AML-193 (cell line): ENCODE results near the gene VAT1L.

Experiments
- DNase-seq, 2 experiments: peaks; one replicate each; lab custom pipeline; 2025; lab: John Stamatoyannopoulos, UW

Gene VAT1L

DNA sequence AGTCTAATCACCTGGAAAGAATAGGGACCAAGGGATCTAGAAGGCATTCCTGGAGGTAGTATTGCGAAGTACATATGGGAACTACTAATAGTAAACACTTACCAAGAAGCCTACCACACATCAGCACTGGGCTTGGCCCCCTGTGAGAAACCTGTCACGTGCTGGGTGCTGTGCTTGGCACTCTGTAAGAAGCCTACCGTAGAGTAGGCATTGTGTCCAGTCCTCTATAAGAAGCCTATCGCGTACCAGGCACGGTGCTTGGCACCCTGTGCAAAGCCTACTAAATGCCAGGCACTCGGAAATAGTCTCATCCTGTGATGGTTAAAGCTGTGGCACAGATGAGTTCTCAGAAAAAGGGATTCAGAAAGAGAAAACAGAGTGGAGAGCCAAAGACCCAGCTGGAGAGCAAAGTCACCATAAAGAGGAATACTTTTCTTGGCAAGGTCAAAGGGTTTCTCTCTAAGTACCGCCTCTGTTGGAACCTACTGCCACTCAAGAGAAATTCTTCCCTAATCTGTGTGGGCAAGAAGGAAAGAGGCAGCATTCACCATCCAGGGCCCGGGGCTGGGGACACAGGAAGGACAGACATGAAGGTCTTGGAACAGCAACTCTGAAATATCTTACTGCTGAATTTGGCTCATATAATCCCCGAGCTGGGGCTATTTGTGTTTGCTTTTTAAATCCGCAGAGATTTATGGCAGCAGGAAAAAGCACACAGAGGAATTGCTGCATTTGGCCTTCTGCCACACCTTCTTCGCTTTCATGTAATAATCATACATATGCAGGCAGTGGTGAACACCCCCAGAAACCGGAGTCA lies 81.8 kb downstream of the VAT1L start:
- DNase-seq = no peak

DNA sequence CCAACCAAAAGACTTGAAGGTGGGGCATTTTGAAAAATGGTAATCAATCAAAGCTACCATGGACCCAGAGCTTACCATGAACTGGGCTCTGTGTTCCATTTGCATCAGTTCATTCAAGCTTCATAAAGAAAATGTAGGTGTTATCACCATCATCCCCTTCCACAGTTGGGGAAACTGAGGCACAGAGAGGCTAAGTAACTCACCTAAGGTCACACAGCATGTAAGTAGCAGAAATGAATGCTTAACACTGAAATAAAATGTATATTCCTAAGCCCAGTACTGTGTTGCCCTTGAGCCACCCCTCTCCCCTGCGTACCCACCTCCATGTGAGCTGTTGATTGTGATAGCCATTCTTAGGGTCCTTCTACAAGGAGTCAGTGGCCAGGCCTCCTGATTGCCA lies 83.6 kb downstream of the VAT1L start:
- DNase-seq = no peak

DNA sequence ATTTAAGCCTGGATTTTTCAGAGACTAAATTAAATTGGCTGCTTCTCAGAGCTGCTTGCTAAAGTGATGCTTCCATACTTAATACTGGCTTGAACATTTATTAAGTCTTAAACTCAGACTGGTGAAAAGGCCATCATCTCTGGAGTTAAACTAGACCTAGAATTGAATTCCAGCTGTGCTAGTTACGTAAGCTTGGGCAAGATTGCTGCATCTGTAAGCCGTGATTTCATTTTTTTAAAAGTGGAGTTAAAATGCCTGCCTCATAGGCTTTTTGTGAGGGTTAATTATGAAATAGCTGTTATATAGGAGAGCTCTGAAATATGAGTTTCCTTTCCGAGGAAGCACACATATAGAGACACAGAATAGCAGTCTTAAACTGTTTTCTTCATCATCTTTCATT lies 84.7 kb downstream of the VAT1L start:
- no peak for DNase-seq

DNA sequence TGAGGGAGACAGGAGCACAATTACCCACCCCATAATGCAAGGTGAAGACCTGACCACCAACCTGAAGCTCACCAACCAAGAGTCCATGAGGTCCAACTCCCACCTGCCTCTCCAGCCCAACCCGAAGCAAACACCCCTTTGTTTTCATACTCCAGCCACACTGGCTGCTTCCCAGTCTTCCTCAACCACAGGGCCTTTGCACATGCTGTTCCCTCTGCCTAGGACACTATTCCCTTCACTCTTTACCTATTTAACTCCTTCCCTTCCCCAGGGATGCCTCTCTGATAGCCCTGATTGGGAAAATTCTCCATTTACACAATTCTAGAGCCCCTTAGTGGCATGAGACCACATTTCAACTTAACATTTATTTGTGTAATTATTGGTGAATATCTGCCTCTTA lies 86.0 kb downstream of the VAT1L start:
- no peak for DNase-seq

DNA sequence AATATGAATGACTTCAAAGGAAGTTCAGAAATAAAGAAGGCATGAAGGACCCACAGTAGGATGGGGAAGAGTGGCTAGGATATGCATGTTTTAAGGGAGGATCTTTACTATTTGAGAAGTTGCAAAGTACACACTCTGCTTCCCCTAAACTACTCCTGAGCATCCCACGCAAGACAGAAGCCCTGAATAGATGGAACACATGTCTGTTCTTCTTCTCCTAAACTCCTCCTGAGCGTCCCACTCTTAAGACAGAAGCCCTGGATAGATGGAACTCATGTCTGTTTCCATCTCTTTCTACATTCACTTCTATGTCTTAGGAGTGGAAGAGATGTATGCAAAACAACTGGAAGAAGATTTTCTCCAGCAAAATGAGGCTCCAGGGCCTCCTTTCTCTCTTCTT lies 88.4 kb downstream of the VAT1L start:
- DNase-seq = no peak

DNA sequence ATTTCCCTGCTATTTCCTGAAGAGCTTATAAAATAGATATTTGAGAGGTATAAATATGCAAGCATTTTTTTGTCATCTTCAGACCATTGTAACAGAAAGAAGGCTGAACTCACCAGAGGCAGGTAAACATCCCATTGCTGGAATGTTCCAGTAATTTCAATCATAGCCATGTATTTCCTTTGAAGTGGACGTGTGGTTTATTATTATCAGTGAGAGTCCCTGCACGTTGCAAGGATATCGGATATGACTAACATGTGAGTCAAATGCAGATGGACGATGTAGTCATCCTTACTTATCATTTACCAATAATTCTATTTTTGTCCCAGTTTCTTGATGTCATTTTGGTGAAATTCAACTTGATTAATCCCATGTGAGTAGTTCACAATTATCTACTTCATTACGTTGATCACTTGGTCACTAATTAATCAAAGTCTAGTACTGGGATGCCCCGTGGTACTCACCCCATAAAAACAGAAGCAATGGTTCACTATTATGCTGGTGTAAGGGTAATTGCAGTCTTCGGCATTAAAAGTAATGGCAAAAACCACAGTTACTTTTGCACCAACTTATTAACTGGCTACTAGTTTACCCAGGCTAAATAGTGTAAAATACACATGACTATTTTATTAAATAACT lies 89.5 kb downstream of the VAT1L start:
- no peak for DNase-seq

DNA sequence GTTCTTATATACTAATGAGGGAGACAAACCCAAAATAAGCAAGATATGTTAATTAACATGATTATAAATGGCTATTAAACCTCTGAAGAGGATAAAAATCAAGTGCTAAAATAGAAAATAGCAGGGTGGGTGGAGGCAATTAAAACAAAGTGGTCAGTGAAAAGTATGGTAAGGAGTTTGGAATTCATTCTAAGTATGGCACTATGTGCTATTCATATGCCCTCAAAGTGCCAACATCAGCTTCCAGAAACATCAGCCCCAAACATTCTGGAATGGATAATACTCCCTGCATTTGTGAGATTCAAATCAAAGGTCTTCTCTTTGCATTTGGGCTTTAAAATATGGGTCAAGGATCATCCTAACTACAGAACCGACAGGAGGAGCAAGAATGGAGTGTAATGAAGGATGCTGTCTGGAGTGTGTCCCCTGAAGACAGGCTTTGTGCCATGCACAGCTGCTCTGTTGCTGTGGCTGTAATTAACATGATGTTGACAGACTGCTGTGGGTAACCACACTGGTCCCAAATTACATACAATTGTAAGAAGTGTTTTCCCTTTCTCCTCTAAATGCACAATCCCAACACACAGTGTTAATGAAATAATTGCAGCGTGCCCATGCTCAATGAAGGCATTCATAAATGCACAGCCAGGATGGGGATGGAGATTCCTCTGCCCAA lies 93.1 kb downstream of the VAT1L start:
- DNase-seq = no peak

DNA sequence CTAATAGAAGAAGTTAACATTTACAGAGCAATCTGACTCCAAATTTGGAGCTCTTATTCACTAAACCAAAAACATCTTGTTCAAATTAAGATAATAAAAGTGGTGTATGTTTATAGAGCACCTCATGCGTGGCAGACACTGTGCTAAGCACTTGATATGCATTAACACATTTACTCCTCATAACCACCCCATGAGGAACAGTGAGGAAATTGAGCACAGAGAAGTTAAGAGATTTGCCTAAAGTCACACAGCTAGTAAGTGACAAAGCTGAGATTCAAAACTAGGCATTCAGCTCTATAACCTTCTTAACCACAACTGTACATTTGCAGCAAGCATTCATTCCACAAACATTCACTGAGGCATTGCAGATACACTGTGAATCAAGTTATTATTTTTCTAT lies 94.0 kb downstream of the VAT1L start:
- no peak for DNase-seq

DNA sequence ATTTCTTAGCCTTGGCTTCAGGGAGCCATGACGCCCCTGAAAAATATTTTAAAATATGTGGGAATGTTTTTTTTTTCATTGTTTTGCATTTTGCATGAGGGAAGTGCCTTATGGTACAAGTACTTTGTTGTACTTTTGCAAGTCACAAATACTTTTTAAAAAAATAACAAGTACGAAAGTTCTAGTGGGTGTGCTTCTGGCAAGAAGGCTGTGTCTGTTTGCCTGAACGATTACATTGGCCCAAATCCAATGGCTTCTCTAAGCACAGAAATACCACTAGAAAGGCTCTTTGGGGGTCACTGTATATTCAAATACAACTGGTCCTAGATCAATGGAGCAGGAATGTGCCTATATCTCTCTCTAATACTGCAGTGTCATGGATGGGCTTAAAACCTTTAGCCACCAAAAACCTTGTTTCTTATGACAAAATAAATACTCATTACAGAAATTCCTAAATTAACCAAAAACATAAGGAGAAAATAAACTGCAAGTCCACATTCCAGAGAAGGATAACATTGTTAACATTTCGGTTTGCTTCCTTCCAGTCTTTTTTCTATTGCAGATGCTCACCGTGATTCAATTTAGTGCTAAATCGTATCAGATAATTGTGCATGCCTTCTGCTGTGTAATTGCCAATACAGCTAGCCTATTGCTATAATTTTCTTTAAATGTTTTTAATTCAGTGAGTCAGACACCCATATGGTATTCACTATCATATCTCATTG lies 97.4 kb downstream of the VAT1L start:
- no peak for DNase-seq

DNA sequence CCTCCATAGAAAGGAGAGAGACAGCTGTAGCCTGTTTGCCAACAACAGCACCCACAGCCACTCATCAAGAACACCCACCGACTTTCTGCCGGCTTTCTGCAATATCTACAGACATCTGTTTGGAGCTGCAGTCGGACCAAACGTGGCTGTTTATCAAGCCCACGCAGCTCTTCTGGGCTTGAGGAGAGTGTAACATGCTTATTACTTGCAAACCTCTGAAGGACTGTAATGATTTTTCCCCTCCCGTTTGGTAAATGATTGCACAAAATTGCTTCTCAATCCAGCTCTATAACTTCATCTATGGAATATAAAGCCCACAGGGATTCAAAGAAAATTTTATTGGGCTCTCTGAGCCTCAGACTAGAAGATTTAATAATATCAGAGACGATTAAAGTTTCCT lies 100.5 kb downstream of the VAT1L start:
- no peak for DNase-seq

DNA sequence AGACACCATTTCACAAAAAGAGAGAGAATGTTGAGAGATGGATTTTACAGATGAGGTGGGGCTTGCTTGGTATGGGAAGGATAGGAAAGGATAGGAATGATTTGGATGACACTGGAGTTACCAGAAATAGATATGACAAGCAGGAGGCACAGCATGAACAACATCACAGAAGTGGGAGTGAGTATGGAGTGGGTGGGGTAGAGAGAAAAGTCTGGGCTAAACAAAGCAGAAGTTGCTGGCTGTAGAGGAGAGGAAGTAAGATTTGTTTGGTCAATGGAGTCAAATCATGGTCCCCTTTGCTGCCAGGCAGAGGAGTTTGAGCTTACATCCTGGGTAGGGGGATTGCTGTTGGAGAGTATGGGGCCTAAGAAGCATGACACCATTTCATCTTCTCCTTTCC lies 101.7 kb downstream of the VAT1L start:
- no peak for DNase-seq

DNA sequence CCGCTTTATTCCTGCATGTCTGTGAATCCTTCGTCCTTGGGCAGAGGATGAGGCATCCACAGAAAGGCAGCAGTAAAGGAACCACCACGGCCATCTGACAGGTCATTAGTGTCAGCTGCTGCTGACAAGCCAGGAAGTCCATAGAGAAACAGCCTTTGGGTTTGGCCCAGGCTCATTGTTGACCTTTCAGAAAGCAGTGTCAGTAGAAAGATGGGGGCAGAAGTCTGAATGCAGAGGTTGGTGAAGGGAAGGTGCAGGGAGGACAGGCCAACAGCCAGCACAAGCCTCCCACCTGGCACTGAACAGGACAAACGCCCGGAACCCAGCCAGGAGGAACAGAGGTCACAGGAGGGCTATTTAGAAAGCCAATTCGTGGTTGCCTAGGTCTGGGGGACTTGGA lies 105.8 kb downstream of the VAT1L start:
- DNase-seq = no peak

DNA sequence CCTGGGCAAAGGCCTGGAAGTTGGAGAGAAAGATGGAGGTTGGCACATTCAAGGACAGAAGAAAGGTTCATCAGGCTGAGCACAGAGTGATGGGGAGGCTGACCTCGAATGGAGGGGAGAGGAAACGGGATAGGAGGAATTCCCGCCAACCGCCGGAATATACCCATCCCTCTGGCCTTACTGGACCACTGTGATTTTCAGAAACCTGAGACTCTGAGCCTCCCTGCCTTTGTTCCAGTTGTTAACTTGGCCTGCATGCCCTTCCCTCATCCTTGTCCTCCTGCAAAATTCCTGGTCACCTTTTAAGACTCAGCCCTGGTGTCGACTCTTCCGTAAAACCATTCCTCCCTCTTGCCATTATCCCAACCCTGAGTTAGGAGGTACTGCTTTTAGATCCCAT lies 107.6 kb downstream of the VAT1L start:
- DNase-seq = no peak

DNA sequence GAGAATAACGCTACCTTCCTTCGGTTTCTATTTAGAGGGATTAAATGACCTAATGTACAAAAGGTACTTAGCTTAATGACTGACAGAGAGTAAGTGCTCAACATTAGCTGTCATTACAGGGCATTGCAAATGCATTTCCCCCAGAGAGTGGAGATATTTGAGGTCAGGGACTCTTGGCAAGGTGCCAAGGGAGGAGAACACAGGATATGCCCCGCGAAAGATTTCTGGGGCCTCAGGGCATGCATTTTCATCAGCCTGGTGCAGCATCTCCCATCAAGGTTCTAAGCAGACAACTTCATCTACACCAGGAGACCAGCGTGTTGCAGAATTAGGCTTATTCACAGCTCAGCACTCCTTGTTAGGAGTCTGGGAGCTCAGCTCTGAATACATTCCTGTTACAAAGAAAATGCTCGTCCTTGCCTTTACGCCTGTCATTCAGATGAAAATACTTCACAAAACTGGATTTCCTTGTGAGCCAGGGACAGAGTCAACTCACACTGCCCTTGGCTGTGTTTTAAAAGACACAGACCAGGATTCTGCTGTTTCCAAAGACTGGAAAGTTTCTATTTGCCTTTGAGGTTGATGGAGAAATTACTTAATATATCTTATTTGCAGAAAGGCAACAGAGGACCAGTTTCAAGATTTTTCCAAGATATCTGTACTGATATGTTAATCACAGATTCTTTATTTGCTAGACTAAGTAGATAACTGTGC lies 108.2 kb downstream of the VAT1L start:
- DNase-seq = no peak

DNA sequence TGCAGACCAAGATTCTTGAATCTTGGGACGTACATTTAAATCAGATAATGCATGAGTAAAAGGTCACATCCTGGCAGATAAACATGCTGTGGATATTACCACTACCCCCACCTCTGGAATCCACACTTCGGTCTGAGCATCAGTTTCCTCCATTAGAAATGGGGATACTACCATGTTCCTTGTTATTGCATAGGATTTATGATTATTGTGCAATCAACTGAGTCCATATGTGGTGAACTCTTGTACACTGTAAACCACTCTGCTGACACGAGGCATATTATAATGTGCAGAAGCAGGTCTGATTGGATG lies 108.7 kb downstream of the VAT1L start:
- DNase-seq = no peak

DNA sequence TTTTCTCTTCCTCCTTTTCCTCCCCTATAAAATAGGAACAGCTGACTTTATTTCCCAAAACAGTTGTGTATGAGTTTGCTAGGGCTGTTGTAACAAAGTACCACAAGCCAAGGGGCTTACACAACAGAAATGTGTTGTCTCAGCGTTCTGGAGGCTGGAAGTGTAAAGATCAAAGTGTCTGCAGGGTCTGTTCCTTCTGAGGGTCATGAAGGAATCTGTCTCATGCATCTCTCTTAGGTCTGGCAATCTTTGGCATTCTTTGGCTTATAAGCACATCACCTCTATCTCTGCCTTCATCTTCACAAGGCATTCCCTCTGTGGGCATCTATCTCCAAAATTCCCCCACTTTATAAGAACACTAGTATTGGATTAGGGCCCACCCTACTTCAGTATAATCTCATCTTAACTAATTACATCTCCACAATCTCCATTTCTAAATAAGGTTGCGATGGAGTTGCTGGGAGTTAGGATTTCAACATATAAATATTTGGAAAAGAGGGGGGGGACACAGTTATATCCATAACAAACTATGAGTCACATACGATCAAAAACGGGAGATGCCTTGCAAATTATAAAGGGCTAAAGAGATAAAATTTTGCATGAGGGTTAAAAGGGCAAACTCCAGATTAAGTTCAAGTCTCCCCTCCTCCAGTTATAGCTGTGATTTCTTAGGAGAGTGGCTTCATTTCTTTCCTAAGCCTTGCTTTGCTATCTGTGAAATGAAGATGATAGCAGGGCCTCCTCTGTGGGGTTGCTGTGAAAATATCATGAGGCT lies 109.7 kb downstream of the VAT1L start:
- DNase-seq = no peak

DNA sequence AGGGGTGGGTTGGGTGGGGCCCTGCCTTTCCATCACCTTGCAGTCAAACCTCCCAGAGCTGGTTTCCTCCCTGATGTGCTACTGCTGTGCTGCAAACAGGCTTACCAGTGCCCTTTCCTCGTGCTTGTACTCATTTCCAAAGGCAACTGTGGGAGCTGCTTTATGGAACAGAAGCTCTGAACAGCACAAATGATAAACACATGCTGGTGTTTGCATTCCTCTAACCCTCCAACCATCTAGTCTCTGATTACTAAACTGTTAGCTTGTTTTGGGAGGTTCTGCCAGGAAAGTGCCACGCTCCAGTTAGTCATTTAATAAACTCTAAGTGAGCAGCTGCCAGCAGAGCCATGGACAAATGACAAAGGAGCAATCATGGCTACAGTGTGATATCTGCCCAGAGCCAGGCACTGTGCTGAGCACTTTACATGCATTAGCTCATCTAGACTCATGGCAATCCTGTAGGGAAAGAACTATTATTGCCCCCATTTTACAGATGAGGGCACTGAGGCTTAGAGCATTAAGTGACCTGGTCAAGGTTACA lies 110.4 kb downstream of the VAT1L start:
- no peak for DNase-seq

DNA sequence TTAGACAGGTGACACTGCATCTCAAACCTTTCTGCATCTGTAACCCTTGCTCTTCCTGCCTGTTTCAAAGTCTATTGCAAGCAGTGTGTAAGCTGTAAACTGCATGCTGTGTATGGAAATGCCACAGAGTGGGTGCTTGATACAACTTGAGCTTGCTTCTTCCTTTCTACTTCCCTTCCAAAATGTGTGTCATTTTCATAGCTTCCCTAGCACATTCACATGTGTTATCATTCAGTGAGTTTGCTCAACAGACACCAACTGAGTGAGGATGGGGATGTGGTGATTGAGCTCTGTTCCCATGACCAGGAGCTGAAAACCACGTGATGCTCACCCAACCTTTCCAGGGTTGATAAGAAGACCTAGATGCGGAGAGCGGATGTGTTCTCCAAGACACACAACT lies 111.1 kb downstream of the VAT1L start:
- no peak for DNase-seq

DNA sequence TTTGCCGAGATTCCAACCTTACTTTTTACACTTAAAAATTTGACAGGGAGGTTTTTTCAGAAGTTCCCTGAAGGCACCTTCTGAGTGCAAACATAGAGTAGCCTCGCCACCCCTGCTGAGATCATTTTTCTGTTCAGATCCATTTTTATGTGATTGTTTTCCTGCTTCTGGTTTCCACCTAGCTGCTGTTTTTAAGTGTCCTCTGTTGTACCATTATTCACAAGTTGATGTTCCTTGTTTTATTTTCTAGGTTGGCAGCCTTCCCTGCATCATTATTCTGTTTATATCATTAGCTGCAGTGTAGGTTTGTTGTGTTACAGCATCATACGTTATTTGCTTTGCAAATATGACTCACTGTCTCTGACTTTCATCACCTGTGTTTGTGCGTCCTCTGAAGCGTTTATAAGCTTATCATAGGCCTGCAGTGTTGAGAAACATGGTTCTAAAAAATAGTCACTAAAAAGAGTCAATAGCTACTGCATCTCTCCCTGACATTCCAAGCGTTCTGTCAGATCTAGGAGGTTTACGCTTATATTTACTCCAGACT lies 117.1 kb downstream of the VAT1L start:
- no peak for DNase-seq

DNA sequence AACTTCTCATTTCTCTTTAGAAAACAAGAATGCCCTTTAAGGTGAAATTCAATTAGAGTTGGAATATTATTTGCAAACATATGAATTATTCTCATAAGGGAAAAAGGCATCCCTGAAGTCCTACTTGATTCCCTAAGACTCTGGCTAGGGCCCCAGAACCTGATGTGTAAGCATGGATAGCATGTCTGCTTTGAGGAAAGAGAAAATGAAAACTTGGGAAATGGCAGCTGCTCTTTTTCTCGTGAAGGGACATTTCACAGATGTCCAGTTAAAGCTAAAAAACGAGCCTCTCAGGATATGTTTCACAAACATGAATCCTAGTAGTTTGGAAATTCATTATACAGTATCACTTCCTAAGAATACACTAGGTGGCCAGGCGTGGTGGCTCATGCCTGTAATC lies 121.7 kb downstream of the VAT1L start:
- no peak for DNase-seq

DNA sequence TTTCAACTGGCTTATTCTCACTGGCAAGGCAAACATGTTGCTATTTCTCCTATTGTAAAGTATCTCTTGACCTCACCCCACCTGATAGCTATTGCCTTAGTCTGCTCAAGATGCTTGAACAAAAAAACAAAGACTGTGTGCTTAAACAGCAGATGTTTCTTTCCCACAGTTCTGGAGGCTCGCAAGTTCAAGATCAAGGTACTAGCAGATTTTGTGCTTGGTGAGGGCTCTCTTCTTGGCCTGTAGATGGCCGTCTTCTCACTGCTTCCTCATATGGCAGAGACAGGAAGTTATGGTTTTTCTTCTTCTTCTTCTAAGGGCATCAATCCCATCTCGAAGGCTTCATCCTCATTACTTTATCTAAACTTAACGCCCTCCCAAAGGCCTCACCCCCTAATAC lies 124.3 kb downstream of the VAT1L start:
- DNase-seq = no peak
